SH-SY5Y (cell line): Measurements from ENCODE around the gene CAMTA1.

Source experiments
- GATA2 ChIP-seq: IDR thresholded peaks from 2 replicates; pipeline ENCODE4 v1.6.1; 2011; ENCODE audit warnings: mild to moderate bottlenecking, low read depth, low read length
- GATA3 ChIP-seq: IDR thresholded peaks from 2 replicates; pipeline ENCODE4 v1.6.1; 2011; ENCODE audit warnings: low read depth, mild to moderate bottlenecking, low read length, moderate library complexity

Gene CAMTA1

DNA sequence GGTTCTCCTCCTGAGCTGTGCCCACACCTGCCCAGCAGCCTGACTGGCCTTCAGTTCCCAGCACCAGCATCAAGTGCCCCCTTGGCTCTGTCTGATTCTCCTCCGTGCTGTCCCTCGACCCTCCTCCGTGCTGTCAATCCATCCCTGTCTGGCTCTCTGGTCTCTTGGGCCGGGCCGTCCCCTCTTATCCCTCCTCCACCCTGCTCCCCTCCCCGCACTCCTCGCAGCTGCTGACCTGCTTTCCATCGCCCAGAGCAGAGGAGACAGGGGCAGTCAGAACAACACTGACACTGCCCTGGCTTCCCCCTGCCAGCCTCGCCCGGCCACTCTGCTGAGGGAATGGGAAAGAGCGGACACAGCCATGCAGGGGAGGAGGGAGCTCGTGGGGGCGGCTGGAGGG lies 267.4 kb downstream of the CAMTA1 start:
- TF ChIP-seq GATA2 (no peak), GATA3 (no peak)

- TF ChIP-seq GATA3 (no peak), GATA2 (no peak)
Measured at GRCh38 chr1:7060745-7061144, 275.5 kb downstream of the CAMTA1 start.

GRCh38 chr1:7062346-7063061 lies 277.2 kb downstream of the CAMTA1 start:
- TF ChIP-seq GATA2 (no peak), GATA3 (no peak)

- TF ChIP-seq GATA2 (no peak), GATA3 (no peak)
Measured at GRCh38 chr1:7063981-7064380, 278.7 kb downstream of the CAMTA1 start.

DNA sequence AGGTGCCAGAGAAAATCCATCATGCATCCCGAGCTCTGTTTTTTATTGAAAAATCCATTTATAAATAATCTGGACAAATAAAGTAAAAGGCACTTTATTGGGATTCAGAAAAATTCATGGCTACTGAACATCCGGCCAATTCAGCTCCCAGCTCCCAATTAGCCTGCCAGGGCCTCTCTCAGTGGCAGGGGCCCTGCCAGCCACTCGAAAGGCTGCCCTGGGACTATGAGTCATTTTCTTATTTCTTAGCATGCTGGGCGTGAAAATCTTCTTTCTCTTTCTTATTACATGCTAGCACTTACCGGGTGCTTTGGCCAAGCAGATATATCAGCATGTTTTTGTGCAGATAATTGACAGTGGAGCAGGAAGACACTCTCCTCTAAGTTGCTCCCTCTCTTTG lies 283.3 kb downstream of the CAMTA1 start:
- no peak for TF ChIP-seq GATA2
- no peak for TF ChIP-seq GATA3

- TF ChIP-seq GATA3 (no peak), GATA2 (no peak)
Measured at GRCh38 chr1:7069931-7070330, 284.7 kb downstream of the CAMTA1 start.

GRCh38 chr1:7070389-7071029 lies 285.3 kb downstream of the CAMTA1 start:
- TF ChIP-seq GATA2 (no peak), GATA3 (no peak)

DNA sequence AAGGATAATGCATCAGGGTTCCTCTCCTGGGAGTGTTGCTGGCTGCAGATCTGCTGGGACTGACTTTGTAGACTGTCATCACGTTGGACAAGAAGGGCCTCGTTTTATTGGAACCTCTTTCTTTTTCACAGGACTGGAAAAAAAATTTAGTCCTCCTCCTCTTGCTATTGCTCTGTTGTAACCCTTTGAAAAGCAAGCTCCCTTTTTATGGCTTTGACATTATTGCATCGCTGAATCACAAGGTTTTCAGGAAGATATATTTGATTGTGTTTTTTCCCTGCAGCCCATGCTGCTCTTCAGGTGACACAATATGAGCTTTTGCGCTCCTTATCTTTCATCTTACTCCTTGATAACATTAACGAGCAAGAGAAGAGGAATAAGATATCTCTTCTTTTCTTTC lies 290.9 kb downstream of the CAMTA1 start:
- TF ChIP-seq GATA2 = no peak
- no peak for TF ChIP-seq GATA3

DNA sequence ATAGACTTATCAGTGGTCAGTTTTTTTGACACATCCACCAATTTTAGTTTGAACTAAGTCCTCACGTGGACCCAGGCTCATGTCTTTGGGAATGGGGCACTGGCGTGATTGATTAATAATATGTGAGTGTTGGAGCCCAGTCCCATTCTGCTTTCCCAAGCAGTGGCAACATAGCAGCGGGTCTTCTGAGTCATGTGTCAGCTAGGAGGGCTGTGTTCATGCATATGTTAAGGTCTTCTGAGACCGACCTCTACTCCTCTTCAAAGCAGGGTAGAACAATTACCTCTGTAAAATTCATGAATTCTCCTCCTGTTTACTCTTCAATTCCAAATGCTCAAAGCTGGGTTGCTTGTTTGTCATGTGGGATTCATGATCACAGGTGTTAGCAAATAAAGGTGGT lies 291.3 kb downstream of the CAMTA1 start:
- TF ChIP-seq GATA3 (no peak), GATA2 (no peak)

GRCh38 chr1:7077136-7077535 lies 291.9 kb downstream of the CAMTA1 start:
- TF ChIP-seq GATA3 (no peak), GATA2 (no peak)

DNA sequence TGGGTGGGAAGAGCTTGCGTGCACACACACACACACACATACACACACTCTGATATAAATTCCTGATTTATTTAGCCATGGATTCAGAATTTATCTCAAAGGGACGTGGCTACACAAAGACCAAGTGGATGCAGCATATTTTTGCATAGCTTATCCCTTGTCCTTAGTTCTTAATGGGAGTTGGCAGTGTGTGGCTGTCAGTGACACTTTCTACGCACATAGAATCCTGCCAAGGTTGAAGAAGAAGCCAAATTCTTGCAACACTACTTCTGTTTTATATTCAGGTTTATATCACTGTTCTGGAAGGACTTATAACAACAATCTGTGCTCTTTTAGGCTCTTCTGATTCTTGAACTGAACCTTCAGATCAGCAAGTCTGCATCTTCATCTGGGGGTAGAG lies 292.7 kb downstream of the CAMTA1 start:
- no peak for TF ChIP-seq GATA2
- no peak for TF ChIP-seq GATA3

GRCh38 chr1:7079637-7080036 lies 294.4 kb downstream of the CAMTA1 start:
- TF ChIP-seq GATA2 = no peak
- TF ChIP-seq GATA3 = no peak

DNA sequence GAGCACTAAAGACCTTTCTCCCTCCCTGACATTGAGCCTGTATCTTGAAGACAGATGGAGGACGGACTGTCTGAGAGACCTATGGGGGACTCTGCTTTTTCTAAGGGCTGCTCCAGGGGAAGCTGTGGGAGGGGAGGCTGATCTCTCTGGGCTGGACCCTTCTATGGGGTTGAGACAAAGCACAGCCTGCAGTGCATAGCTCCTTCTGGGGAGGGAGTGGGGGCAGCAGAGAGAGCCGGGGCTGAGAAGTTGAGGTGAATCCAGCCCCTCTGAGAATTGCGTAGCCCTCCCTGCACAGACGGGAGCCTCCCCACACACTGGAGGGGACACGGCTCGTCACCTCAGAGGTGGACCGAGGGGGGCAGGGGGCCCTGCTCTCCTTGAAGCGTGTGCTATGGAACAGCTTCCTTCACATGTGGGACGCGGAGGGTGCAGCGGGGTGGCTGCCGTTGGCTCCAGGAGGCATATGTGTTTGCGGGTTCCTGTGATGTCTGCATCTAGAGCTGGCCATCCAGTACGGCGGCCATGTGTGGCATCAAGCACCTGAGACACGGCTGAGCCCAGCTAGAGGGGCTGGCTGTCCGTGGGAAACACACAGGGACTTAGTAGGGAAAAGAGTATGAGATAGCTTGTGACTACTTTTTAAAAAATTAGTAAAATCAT lies 299.1 kb downstream of the CAMTA1 start:
- TF ChIP-seq GATA2 (no peak), GATA3 (no peak)

- no peak for TF ChIP-seq GATA3
- TF ChIP-seq GATA2 = no peak
Measured at GRCh38 chr1:7085521-7085920, 300.3 kb downstream of the CAMTA1 start.

DNA sequence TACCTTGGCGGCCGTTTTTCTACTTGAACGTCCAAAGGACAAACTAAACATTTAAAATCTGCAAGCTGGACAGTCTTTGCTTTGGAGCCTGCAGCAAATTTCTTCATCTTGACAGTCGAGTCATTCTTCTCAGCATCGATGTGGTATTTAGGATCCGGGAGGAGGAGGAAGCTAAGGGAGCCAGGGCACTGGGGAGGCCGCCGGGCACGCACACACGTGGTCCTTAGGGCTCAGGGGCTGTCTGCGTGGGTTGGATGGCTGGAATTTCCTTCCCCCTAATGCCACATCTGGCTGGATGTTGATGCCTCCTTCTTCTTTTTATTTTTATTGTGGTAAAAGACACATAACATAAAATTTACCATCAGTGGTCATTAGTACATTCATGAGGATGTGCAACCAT lies 300.9 kb downstream of the CAMTA1 start:
- TF ChIP-seq GATA3 (no peak), GATA2 (no peak)
